HG03469 (cell line): Measurements from ENCODE around the gene COPZ2.
A peak's percentile ranks its signal among the peaks of the same experiment; 100 is the strongest.
"Not testable (repeated sequence)": the region's sequence is repeated elsewhere in the genome, so short reads cannot be mapped to it uniquely, and the experiment has no call there.

Source experiments
- ATAC-seq: cut with Tn5 transposase; IDR thresholded peaks from one replicate; pipeline ENCODE4 v1.9.1; 2021; ENCODE audit warnings: mild to moderate bottlenecking, moderate library complexity, moderate number of reproducible peaks; ENCODE audit not compliant: unreplicated experiment

The COPZ2 gene

GRCh38 chr17:48031966-48032365 lies 5.6 kb downstream of the COPZ2 start:
- no peak for ATAC-seq

GRCh38 chr17:48030531-48030930 lies 7.1 kb downstream of the COPZ2 start:
- ATAC-seq: no peak

GRCh38 chr17:48028736-48029135 lies 8.9 kb downstream of the COPZ2 start:
- no peak for ATAC-seq

- no peak for ATAC-seq
Measured at GRCh38 chr17:48027322-48027981, 10.1 kb downstream of the COPZ2 start.

- ATAC-seq: no peak
Measured at GRCh38 chr17:48026502-48027321, 10.9 kb downstream of the COPZ2 start.

- no peak for ATAC-seq
Measured at GRCh38 chr17:48025904-48026501, 11.6 kb downstream of the COPZ2 start.

GRCh38 chr17:48025040-48025903 lies 12.3 kb downstream of the COPZ2 start:
- peak; percentile 52 for ATAC-seq

- no peak for ATAC-seq
Measured at GRCh38 chr17:48024149-48025039, 13.2 kb downstream of the COPZ2 start.

GRCh38 chr17:48023400-48024148 lies 14.0 kb downstream of the COPZ2 start:
- ATAC-seq: no peak

- no peak for ATAC-seq
Measured at GRCh38 chr17:48022901-48023300, 14.7 kb downstream of the COPZ2 start.

GRCh38 chr17:48021934-48022333 lies 15.7 kb downstream of the COPZ2 start:
- no peak for ATAC-seq

- not testable (repeated sequence) for ATAC-seq
Measured at GRCh38 chr17:48017817-48018158, 19.8 kb downstream of the COPZ2 start.

- ATAC-seq: no peak
Measured at GRCh38 chr17:48016112-48016511, 21.5 kb downstream of the COPZ2 start.

GRCh38 chr17:48014595-48015111 lies 22.9 kb downstream of the COPZ2 start:
- ATAC-seq: no peak

- no peak for ATAC-seq
Measured at GRCh38 chr17:48013876-48014594, 23.6 kb downstream of the COPZ2 start.

- ATAC-seq: no peak
Measured at GRCh38 chr17:48012654-48013053, 24.9 kb downstream of the COPZ2 start.

GRCh38 chr17:48012151-48012520 lies 25.5 kb downstream of the COPZ2 start:
- ATAC-seq: no peak

GRCh38 chr17:48011405-48012150 lies 26.0 kb downstream of the COPZ2 start:
- ATAC-seq: no peak
